K562 (cell line): ENCODE data around the gene GABRA5. TPM values are rescaled to one million over a fixed set of nuclear protein-coding genes. Genes with fewer than 3 reads are reported as not detected.

Experiments used
- MCM2 ChIP-seq: fragments of 450-650 bp; IDR thresholded peaks from 2 replicates; pipeline ENCODE4 v1.6.1; 2017; ENCODE audit warnings: low read depth, mild to moderate bottlenecking
- MEIS2 ChIP-seq: fragments of 450-650 bp; IDR thresholded peaks from 2 replicates; pipeline ENCODE4 v1.6.1; 2014; ENCODE audit warnings: mild to moderate bottlenecking; ENCODE audit not compliant: partially characterized antibody
- PBX2 ChIP-seq, 2 experiments: IDR thresholded peaks in 1 of 2; conservative IDR thresholded peaks in 1 of 2; 2 replicates each; pipeline ENCODE4 v1.6.1; 2016; ENCODE audit warnings: low read depth in 2 of 2, mild to moderate bottlenecking in 1 of 2, missing compliant biosample characterization in 1 of 2, missing genetic modification characterization in 1 of 2, moderate library complexity in 1 of 2
- REST ChIP-seq, 2 experiments: fragments of 450-650 bp; formaldehyde crosslinking in 1 of 2; IDR thresholded peaks; 2 replicates each; pipeline versions ENCODE4 v1.4.0 to v1.6.1; 2014 to 2020; ENCODE audit warnings: mild to moderate bottlenecking in 2 of 2, borderline replicate concordance in 1 of 2, low read depth in 1 of 2
- polyA plus RNA-seq, 8 experiments: library from polyadenylated mRNA; depleted of rRNA in 4 of 8; stranded (reverse) in 5 of 8; unstranded in 3 of 8; fragments of >200 nt; fragmentation: Nextera tagmentation in 2 of 8; fragmentation: Illumina TruSeq in 1 of 8; extraction: Ambion mirVana in 2 of 8; extraction: Trizol in 1 of 8; gene quantifications; 2 replicates each; pipeline versions ENCODE4 v1.2.1 to v1.2.3, GENCODE V29; 2011 to 2014; ENCODE audit warnings: inconsistent platforms in 1 of 8, missing spikeins in 1 of 8
- total RNA-seq, 7 experiments: library from RNA; depleted of rRNA in 6 of 7; stranded (reverse); fragments of >200 nt in 6 of 7; fragmentation: Illumina TruSeq in 2 of 7; extraction: Trizol in 2 of 7; gene quantifications; 2 replicates each; pipeline versions ENCODE4 v1.2.1 to v1.2.3, GENCODE V29; 2011 to 2021; ENCODE audit warnings: low replicate concordance in 1 of 7
- TF ChIP-seq, protein P1 (sequence below): fragments of 450-650 bp; IDR thresholded peaks from 2 replicates; pipeline ENCODE4 v1.6.1; 2016
- TF ChIP-seq, protein P2 (sequence below), 3 experiments: IDR thresholded peaks in 2 of 3; conservative IDR thresholded peaks in 1 of 3; 2 replicates each; pipeline ENCODE4 v1.5.1; 2011 to 2012; ENCODE audit warnings: low read length in 3 of 3, mild to moderate bottlenecking in 3 of 3, control low read depth in 2 of 3, improper control_type of control experiment in 1 of 3, inconsistent platforms in 1 of 3, low read depth in 1 of 3, mixed read lengths in 1 of 3, moderate library complexity in 1 of 3; ENCODE audit not compliant: insufficient read depth in 2 of 3
- TF ChIP-seq, protein P3 (sequence below): fragments of 450-650 bp; formaldehyde crosslinking; IDR thresholded peaks from 2 replicates; pipeline ENCODE4 v1.4.0; 2020; ENCODE audit warnings: mild to moderate bottlenecking, moderate library complexity

The GABRA5 gene
- total and polyA plus RNA-seq, 9 of the 15 experiments (the other 6 are each of a cell fraction or from before 2014, with no cell fraction given): not detected

GRCh38 chr15:26891448-26892181 lies 24.8 kb downstream of the GABRA5 start (continued):
- TF ChIP-seq REST (IDR thresholded peaks at IDR 0.05; ENCODE audit: borderline replicate concordance): peak; percentile 78
- no peak for TF ChIP-seq REST (CRISPR knock-in tag; IDR thresholded peaks at IDR 0.05; ENCODE audit: low read depth)
- TF ChIP-seq, protein P1, sequence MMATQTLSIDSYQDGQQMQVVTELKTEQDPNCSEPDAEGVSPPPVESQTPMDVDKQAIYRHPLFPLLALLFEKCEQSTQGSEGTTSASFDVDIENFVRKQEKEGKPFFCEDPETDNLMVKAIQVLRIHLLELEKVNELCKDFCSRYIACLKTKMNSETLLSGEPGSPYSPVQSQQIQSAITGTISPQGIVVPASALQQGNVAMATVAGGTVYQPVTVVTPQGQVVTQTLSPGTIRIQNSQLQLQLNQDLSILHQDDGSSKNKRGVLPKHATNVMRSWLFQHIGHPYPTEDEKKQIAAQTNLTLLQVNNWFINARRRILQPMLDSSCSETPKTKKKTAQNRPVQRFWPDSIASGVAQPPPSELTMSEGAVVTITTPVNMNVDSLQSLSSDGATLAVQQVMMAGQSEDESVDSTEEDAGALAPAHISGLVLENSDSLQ: peak; percentile 79
- peak; percentile 19 for TF ChIP-seq MEIS2
- TF ChIP-seq, protein P2, sequence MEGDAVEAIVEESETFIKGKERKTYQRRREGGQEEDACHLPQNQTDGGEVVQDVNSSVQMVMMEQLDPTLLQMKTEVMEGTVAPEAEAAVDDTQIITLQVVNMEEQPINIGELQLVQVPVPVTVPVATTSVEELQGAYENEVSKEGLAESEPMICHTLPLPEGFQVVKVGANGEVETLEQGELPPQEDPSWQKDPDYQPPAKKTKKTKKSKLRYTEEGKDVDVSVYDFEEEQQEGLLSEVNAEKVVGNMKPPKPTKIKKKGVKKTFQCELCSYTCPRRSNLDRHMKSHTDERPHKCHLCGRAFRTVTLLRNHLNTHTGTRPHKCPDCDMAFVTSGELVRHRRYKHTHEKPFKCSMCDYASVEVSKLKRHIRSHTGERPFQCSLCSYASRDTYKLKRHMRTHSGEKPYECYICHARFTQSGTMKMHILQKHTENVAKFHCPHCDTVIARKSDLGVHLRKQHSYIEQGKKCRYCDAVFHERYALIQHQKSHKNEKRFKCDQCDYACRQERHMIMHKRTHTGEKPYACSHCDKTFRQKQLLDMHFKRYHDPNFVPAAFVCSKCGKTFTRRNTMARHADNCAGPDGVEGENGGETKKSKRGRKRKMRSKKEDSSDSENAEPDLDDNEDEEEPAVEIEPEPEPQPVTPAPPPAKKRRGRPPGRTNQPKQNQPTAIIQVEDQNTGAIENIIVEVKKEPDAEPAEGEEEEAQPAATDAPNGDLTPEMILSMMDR (IDR thresholded peaks at IDR 0.05 in 2 of 3, conservative IDR thresholded peaks at IDR 0.05 in 1 of 3; ENCODE audit: insufficient read depth in 2 of 3, low read depth in 1 of 3, low read length in 3 of 3): peak; percentile 83 to 85 (median 84)
- TF ChIP-seq PBX2 (CRISPR knock-in tag; IDR thresholded peaks at IDR 0.05; ENCODE audit: low read depth): no peak
- TF ChIP-seq PBX2 (tag; conservative IDR thresholded peaks at IDR 0.05; ENCODE audit: low read depth): peak; percentile 53; the same call in 1 of the 2 replicates
- TF ChIP-seq, protein P3, sequence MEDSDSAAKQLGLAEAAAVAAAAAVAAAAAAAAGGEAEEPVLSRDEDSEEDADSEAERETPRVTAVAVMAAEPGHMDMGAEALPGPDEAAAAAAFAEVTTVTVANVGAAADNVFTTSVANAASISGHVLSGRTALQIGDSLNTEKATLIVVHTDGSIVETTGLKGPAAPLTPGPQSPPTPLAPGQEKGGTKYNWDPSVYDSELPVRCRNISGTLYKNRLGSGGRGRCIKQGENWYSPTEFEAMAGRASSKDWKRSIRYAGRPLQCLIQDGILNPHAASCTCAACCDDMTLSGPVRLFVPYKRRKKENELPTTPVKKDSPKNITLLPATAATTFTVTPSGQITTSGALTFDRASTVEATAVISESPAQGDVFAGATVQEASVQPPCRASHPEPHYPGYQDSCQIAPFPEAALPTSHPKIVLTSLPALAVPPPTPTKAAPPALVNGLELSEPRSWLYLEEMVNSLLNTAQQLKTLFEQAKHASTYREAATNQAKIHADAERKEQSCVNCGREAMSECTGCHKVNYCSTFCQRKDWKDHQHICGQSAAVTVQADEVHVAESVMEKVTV (CRISPR knock-in tag): peak; percentile 63; the same call in 1 of the 2 replicates
- no peak for TF ChIP-seq MCM2
